Thyroid gland (tissue), 4 donors: ENCODE results near the gene HSF5. TPM values are rescaled to one million over a fixed set of nuclear protein-coding genes. Genes with fewer than 3 reads are reported as not detected.

ENCODE experiments used
- DNase-seq, 2 donors: peaks; one replicate each; pipeline ENCODE4 v3.0.0-alpha.2; 2019
- H3K27ac ChIP-seq, 3 donors: fragments of 200-600 bp; sonication (generic); 1 replicate in 2 of 3; 2 replicates in 1 of 3; pipeline ENCODE4 v1.5.1; 2016 to 2019; ENCODE audit warnings: mild to moderate bottlenecking in 1 of 3, moderate library complexity in 1 of 3
- H3K27me3 ChIP-seq: fragments of 200-600 bp; sonication (generic); one replicate; pipeline ENCODE4 v1.5.1; 2019
- H3K36me3 ChIP-seq, 2 donors: fragments of 200-600 bp; sonication (generic); one replicate each; pipeline ENCODE4 v1.5.1; 2016 to 2019
- H3K4me1 ChIP-seq, 2 donors: fragments of 200-600 bp; sonication (generic); one replicate each; pipeline ENCODE4 v1.5.1; 2017 to 2019
- H3K4me3 ChIP-seq, 3 donors: fragments of 200-600 bp; sonication (generic); replicated peaks in 1 of 3; 1 replicate in 2 of 3; 2 replicates in 1 of 3; pipeline ENCODE4 v1.5.1; 2016; ENCODE audit warnings: mild to moderate bottlenecking in 1 of 3
- H3K9me3 ChIP-seq: fragments of 200-600 bp; sonication (generic); one replicate; pipeline ENCODE4 v1.5.1; 2017
- CTCF ChIP-seq, 6 experiments: fragments of 200-600 bp in 3 of 6; fragments of 450-650 bp in 3 of 6; sonication (generic) in 3 of 6; IDR thresholded peaks; one replicate each; pipeline ENCODE4 v1.5.1; 2016 to 2019; ENCODE audit warnings: antibody characterized with exemption in 6 of 6, mild to moderate bottlenecking in 2 of 6, inconsistent platforms in 1 of 6, moderate library complexity in 1 of 6
- POLR2A ChIP-seq, 2 donors: fragments of 450-650 bp; IDR thresholded peaks; one replicate each; pipeline ENCODE4 v1.6.1; 2017; ENCODE audit warnings: antibody characterized with exemption in 2 of 2, mild to moderate bottlenecking in 2 of 2, moderate library complexity in 1 of 2
- WGBS, 2 donors: methylation state at CpG; one replicate each; pipeline ENCODE4 v1.1.5; 2017; 5-methylcytosine and 5-hydroxymethylcytosine counted together
- intact Hi-C: fragments of 100-400 bp; cut with DNase I; formaldehyde crosslinking; loops from one replicate; pipeline ENCODE4 v1.15.1; 2023
- total RNA-seq, 4 donors: library from RNA; depleted of rRNA; stranded (reverse); fragments of >200 nt; gene quantifications; one replicate each; pipeline ENCODE4 v1.2.3, GENCODE V29; 2016

Gene HSF5
- total RNA-seq, 4 donors from 2014 or later = 0.10 to 0.25 (median 0.12) TPM

GRCh38 chr17:58476812-58477211, 11.4 kb downstream of the HSF5 start:
- H3K27ac ChIP-seq = no peak overlapping the region
- no peaks in the 10 kb centered on the region for H3K27me3 ChIP-seq
- no peaks in the 10 kb centered on the region for H3K4me1 ChIP-seq
- DNase-seq = no peak
- TF ChIP-seq CTCF (IDR thresholded peaks at IDR 0.05) = no peak
- TF ChIP-seq POLR2A (IDR thresholded peaks at IDR 0.05) = no peak
- intact Hi-C loops = no loop called here
- no peaks in the 10 kb centered on the region for H3K9me3 ChIP-seq
- WGBS, 2 donors = 78 to 80% methylated on average over 18 of the region's 18 CpGs
- H3K4me3 ChIP-seq = no peak overlapping the region
- H3K36me3 ChIP-seq = no peaks in the 10 kb centered on the region

GRCh38 chr17:58475985-58476384, 12.2 kb downstream of the HSF5 start:
- H3K9me3 ChIP-seq = no peaks in the 10 kb centered on the region
- TF ChIP-seq POLR2A (IDR thresholded peaks at IDR 0.05) = no peak
- TF ChIP-seq CTCF (IDR thresholded peaks at IDR 0.05) = no peak
- H3K27me3 ChIP-seq = no peaks in the 10 kb centered on the region
- H3K27ac ChIP-seq = no peak overlapping the region
- H3K4me1 ChIP-seq = no peaks in the 10 kb centered on the region
- DNase-seq = no peak
- H3K4me3 ChIP-seq = no peak overlapping the region
- H3K36me3 ChIP-seq = no peaks in the 10 kb centered on the region
- intact Hi-C loops = no loop called here

GRCh38 chr17:58470356-58470755, 17.9 kb downstream of the HSF5 start:
- Histone ChIP-seq H3K4me1 (no peaks in the 10 kb centered on the region), H3K4me3 (no peak overlapping the region), H3K27ac (no peak overlapping the region), H3K27me3 (no peaks in the 10 kb centered on the region), H3K36me3 (no peaks in the 10 kb centered on the region), H3K9me3 (no peaks in the 10 kb centered on the region)
- DNase-seq = no peak
- intact Hi-C loops = no loop called here
- 92 to 95% methylated on average over 6 of the region's 6 CpGs for WGBS, 2 donors
- TF ChIP-seq POLR2A (IDR thresholded peaks at IDR 0.05) (no peak), CTCF (IDR thresholded peaks at IDR 0.05) (no peak)

GRCh38 chr17:58468944-58469343, 19.3 kb downstream of the HSF5 start:
- no peaks in the 10 kb centered on the region for H3K36me3 ChIP-seq
- no peak overlapping the region for H3K27ac ChIP-seq
- H3K4me1 ChIP-seq = no peaks in the 10 kb centered on the region
- DNase-seq = no peak
- no peaks in the 10 kb centered on the region for H3K27me3 ChIP-seq
- H3K9me3 ChIP-seq = no peaks in the 10 kb centered on the region
- WGBS, 2 donors = 74 to 78% methylated on average over 3 of the region's 3 CpGs
- no peak for TF ChIP-seq CTCF (IDR thresholded peaks at IDR 0.05)
- no peak for TF ChIP-seq POLR2A (IDR thresholded peaks at IDR 0.05)
- H3K4me3 ChIP-seq = no peak overlapping the region
- intact Hi-C loops = no loop called here

GRCh38 chr17:58455491-58455890, 32.7 kb downstream of the HSF5 start:
- no peaks in the 10 kb centered on the region for H3K36me3 ChIP-seq
- no peak overlapping the region for H3K27ac ChIP-seq
- no peak for DNase-seq
- no peak overlapping the region for H3K4me3 ChIP-seq
- H3K9me3 ChIP-seq = no peaks in the 10 kb centered on the region
- intact Hi-C loops = no loop called here
- H3K27me3 ChIP-seq = no peaks in the 10 kb centered on the region
- TF ChIP-seq POLR2A (IDR thresholded peaks at IDR 0.05) (no peak), CTCF (IDR thresholded peaks at IDR 0.05) (no peak)
- H3K4me1 ChIP-seq = no peaks in the 10 kb centered on the region
